ENCODE data around the gene HMOX2.

Gene HMOX2

DNA sequence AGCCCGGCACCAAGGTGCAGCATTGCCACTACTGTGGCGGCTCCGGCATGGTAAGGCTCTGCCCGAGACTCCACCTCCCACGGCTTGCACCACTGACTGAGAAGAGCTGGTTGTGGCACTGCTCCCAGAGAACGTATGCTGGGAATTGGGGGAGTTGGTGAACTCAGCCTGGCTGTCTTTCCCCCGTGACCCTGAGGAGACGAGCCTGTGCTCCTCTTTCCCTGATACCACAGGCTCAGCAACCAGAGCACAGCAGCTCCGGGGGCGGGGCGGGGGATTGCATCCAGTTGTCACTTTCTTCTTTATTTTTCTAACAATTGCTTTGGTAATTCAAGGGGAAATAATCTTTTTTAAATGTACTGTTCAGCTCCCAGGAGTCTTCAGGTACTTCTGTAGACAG is 33.8 kb upstream of the HMOX2 start:
- Histone ChIP-seq H3K27me3 (ENCODE audit: insufficient read depth, low read depth) (no peaks in the 10 kb centered on the region), H4K20me1 (ENCODE audit: insufficient read depth) (no peaks in the 10 kb centered on the region; the same call in 1 of the 2 replicates), H2AFZ (ENCODE audit: low read depth) (no peak overlapping the region), H3K36me3 (ENCODE audit: insufficient read depth) (peaks cover 34% of the 10 kb centered on the region; the same call in 1 of the 2 replicates), H3K4me3 (IDR thresholded peaks at IDR 0.05; ENCODE audit: insufficient read depth, low read depth, low read length) (no peak overlapping the region), H3K9ac (no peak overlapping the region), H3K4me2 (no peak overlapping the region), H3K27ac (no peak overlapping the region), H3K79me2 (ENCODE audit: insufficient read depth, low read depth) (no peaks in the 10 kb centered on the region; the same call in 1 of the 2 replicates), H3K4me1 (ENCODE audit: low read depth, poor library complexity, severe bottlenecking) (no peaks in the 10 kb centered on the region)
- TF ChIP-seq, protein P1, sequence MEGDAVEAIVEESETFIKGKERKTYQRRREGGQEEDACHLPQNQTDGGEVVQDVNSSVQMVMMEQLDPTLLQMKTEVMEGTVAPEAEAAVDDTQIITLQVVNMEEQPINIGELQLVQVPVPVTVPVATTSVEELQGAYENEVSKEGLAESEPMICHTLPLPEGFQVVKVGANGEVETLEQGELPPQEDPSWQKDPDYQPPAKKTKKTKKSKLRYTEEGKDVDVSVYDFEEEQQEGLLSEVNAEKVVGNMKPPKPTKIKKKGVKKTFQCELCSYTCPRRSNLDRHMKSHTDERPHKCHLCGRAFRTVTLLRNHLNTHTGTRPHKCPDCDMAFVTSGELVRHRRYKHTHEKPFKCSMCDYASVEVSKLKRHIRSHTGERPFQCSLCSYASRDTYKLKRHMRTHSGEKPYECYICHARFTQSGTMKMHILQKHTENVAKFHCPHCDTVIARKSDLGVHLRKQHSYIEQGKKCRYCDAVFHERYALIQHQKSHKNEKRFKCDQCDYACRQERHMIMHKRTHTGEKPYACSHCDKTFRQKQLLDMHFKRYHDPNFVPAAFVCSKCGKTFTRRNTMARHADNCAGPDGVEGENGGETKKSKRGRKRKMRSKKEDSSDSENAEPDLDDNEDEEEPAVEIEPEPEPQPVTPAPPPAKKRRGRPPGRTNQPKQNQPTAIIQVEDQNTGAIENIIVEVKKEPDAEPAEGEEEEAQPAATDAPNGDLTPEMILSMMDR (conservative IDR thresholded peaks at IDR 0.05; ENCODE audit: low read depth, low read length): no peak

GRCh38 chr16:4443271-4443670 is 32.9 kb upstream of the HMOX2 start:
- H3K79me2 ChIP-seq (ENCODE audit: insufficient read depth, low read depth): no peaks in the 10 kb centered on the region
- H3K27ac ChIP-seq: no peak overlapping the region
- H3K36me3 ChIP-seq (ENCODE audit: insufficient read depth): peaks cover 37% of the 10 kb centered on the region; the same call in 1 of the 2 replicates

GRCh38 chr16:4443986-4444385 is 32.2 kb upstream of the HMOX2 start:
- Histone ChIP-seq H3K4me1 (ENCODE audit: low read depth, poor library complexity, severe bottlenecking) (no peaks in the 10 kb centered on the region), H3K36me3 (ENCODE audit: insufficient read depth) (peaks cover 33% of the 10 kb centered on the region; the same call in 1 of the 2 replicates), H2AFZ (ENCODE audit: low read depth) (no peak overlapping the region), H3K79me2 (ENCODE audit: insufficient read depth, low read depth) (no peaks in the 10 kb centered on the region), H3K4me2 (no peak overlapping the region), H3K9ac (no peak overlapping the region), H3K27me3 (ENCODE audit: insufficient read depth, low read depth) (no peaks in the 10 kb centered on the region), H4K20me1 (ENCODE audit: insufficient read depth) (no peaks in the 10 kb centered on the region; the same call in 1 of the 2 replicates), H3K27ac (no peak overlapping the region), H3K4me3 (IDR thresholded peaks at IDR 0.05; ENCODE audit: insufficient read depth, low read depth, low read length) (no peak overlapping the region)
- TF ChIP-seq, protein P1 (conservative IDR thresholded peaks at IDR 0.05; ENCODE audit: low read depth, low read length): no peak

More at GRCh38 chr16:4443271-4443670, 32.9 kb upstream of the HMOX2 start:
- no peak overlapping the region for H3K4me2 ChIP-seq
- no peaks in the 10 kb centered on the region for H3K4me1 ChIP-seq (ENCODE audit: low read depth, poor library complexity, severe bottlenecking)
- H3K9ac ChIP-seq: no peak overlapping the region
- no peaks in the 10 kb centered on the region; the same call in 1 of the 2 replicates for H4K20me1 ChIP-seq (ENCODE audit: insufficient read depth)
- H3K27me3 ChIP-seq (ENCODE audit: insufficient read depth, low read depth): no peaks in the 10 kb centered on the region
- no peak overlapping the region for H3K4me3 ChIP-seq (IDR thresholded peaks at IDR 0.05; ENCODE audit: insufficient read depth, low read depth, low read length)
- no peak overlapping the region for H2AFZ ChIP-seq (ENCODE audit: low read depth)
- TF ChIP-seq, protein P1 (conservative IDR thresholded peaks at IDR 0.05; ENCODE audit: low read depth, low read length): no peak

- Histone ChIP-seq H3K36me3 (ENCODE audit: insufficient read depth) (peaks cover 36% of the 10 kb centered on the region; the same call in 1 of the 2 replicates), H2AFZ (ENCODE audit: low read depth) (no peak overlapping the region), H3K4me1 (ENCODE audit: low read depth, poor library complexity, severe bottlenecking) (no peaks in the 10 kb centered on the region), H3K79me2 (ENCODE audit: insufficient read depth, low read depth) (no peaks in the 10 kb centered on the region; the same call in 1 of the 2 replicates), H3K9ac (no peak overlapping the region), H3K27me3 (ENCODE audit: insufficient read depth, low read depth) (no peaks in the 10 kb centered on the region), H3K4me3 (IDR thresholded peaks at IDR 0.05; ENCODE audit: insufficient read depth, low read depth, low read length) (no peak overlapping the region), H4K20me1 (ENCODE audit: insufficient read depth) (no peaks in the 10 kb centered on the region), H3K4me2 (no peak overlapping the region), H3K27ac (no peak overlapping the region)
- TF ChIP-seq, protein P1 (conservative IDR thresholded peaks at IDR 0.05; ENCODE audit: low read depth, low read length): no peak
Observed at GRCh38 chr16:4450430-4450829, 25.8 kb upstream of the HMOX2 start.
